Left hindlimb (tissue), 1 donor: ENCODE results near the gene HBEGF.

Experiments
- DNase-seq: peaks from one replicate; pipeline ENCODE4 v3.0.0-alpha.2; 2018

HBEGF gene

GRCh38 chr5:140346348-140347221, at the start of gene HBEGF:
TSS of gene HBEGF (minus strand) at chr5:140346603. CDS start at chr5:140346328, 275 bp downstream.
- peak; percentile 85 for DNase-seq

GRCh38 chr5:140393738-140394137, 47.3 kb upstream of the HBEGF start:
- DNase-seq = no peak

GRCh38 chr5:140391732-140392131, 45.3 kb upstream of the HBEGF start:
- no peak for DNase-seq

- DNase-seq = no peak
Measured at GRCh38 chr5:140391312-140391711, 44.9 kb upstream of the HBEGF start.

GRCh38 chr5:140388052-140388451, 41.6 kb upstream of the HBEGF start:
- no peak for DNase-seq

GRCh38 chr5:140383300-140383699, 36.9 kb upstream of the HBEGF start:
- no peak for DNase-seq

GRCh38 chr5:140382866-140383265, 36.5 kb upstream of the HBEGF start:
- no peak for DNase-seq

- DNase-seq = no peak
Measured at GRCh38 chr5:140381972-140382371, 35.6 kb upstream of the HBEGF start.

- DNase-seq = no peak
Measured at GRCh38 chr5:140381351-140381750, 34.9 kb upstream of the HBEGF start.

GRCh38 chr5:140372971-140373487, 26.6 kb upstream of the HBEGF start:
- DNase-seq = peak; percentile 83

GRCh38 chr5:140371356-140372151, 25.2 kb upstream of the HBEGF start:
- DNase-seq = no peak

- DNase-seq = no peak
Measured at GRCh38 chr5:140367256-140368013, 21.0 kb upstream of the HBEGF start.

GRCh38 chr5:140366589-140367255, 20.3 kb upstream of the HBEGF start:
- no peak for DNase-seq

GRCh38 chr5:140365941-140366340, 19.5 kb upstream of the HBEGF start:
- DNase-seq = no peak

GRCh38 chr5:140365282-140365681, 18.9 kb upstream of the HBEGF start:
- DNase-seq = no peak

- DNase-seq = no peak
Measured at GRCh38 chr5:140364472-140364765, 18.0 kb upstream of the HBEGF start.

GRCh38 chr5:140363631-140364471, 17.4 kb upstream of the HBEGF start:
- no peak for DNase-seq

GRCh38 chr5:140362875-140363630, 16.6 kb upstream of the HBEGF start:
- DNase-seq = peak; percentile 54

- DNase-seq = no peak
Measured at GRCh38 chr5:140362311-140362710, 15.9 kb upstream of the HBEGF start.

GRCh38 chr5:140361901-140362300, 15.5 kb upstream of the HBEGF start:
- no peak for DNase-seq
